ENCODE measurements around the gene TMCC1.
"Not testable (repeated sequence)": the region's sequence is repeated elsewhere in the genome, so short reads cannot be mapped to it uniquely, and the experiment has no call there.

Gene TMCC1

GRCh38 chr3:129701161-129701560, 192.3 kb downstream of the TMCC1 start:
- in situ Hi-C loops (cut with MboI; ENCODE audit: low sequenced_read_pairs, unreplicated experiment) = no loop called here
- DNase-seq (ENCODE audit: low spot score) = no peak
- TF ChIP-seq CTCF (IDR thresholded peaks at IDR 0.05; ENCODE audit: borderline replicate concordance, control extremely low read depth, extremely low read depth, insufficient read depth, missing control alignments) = no peak

GRCh38 chr3:129699612-129700011, 193.9 kb downstream of the TMCC1 start:
- no peak for TF ChIP-seq CTCF (IDR thresholded peaks at IDR 0.05; ENCODE audit: borderline replicate concordance, control extremely low read depth, extremely low read depth, insufficient read depth, missing control alignments)
- in situ Hi-C loops (cut with MboI; ENCODE audit: low sequenced_read_pairs, unreplicated experiment) = no loop called here
- DNase-seq (ENCODE audit: low spot score) = no peak

DNA sequence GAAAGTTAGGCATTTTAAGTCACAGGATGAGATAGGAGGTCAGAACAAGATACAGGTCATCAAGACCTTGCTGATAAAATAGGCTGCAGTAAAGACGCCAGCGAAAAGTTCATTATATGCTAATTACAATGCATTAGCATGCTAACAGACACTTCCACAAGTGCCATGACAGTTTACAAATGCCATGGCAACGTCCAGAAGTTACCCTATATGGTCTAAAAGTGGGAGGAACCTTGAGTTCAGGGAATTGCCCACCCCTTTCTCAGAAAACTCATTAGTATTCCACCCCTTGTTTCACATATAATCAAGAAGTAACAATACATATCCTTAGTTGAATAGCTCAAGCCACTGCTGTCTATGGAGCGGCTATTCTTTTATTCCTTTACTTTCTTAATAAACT, 194.3 kb downstream of the TMCC1 start:
- no peak for TF ChIP-seq CTCF (IDR thresholded peaks at IDR 0.05; ENCODE audit: borderline replicate concordance, control extremely low read depth, extremely low read depth, insufficient read depth, missing control alignments)
- DNase-seq (ENCODE audit: low spot score) = no peak
- in situ Hi-C loops (cut with MboI; ENCODE audit: low sequenced_read_pairs, unreplicated experiment) = no loop called here

GRCh38 chr3:129697229-129697969, 196.1 kb downstream of the TMCC1 start:
- no peak for DNase-seq (ENCODE audit: low spot score)
- in situ Hi-C loops (cut with MboI; ENCODE audit: low sequenced_read_pairs, unreplicated experiment) = no loop called here
- TF ChIP-seq CTCF (IDR thresholded peaks at IDR 0.05; ENCODE audit: borderline replicate concordance, control extremely low read depth, extremely low read depth, insufficient read depth, missing control alignments) = no peak

GRCh38 chr3:129696430-129696829, 197.1 kb downstream of the TMCC1 start:
- not testable (repeated sequence) for DNase-seq (ENCODE audit: low spot score)

GRCh38 chr3:129695230-129695629, 198.3 kb downstream of the TMCC1 start:
- no peak for DNase-seq (ENCODE audit: low spot score)
- no peak for TF ChIP-seq CTCF (IDR thresholded peaks at IDR 0.05; ENCODE audit: borderline replicate concordance, control extremely low read depth, extremely low read depth, insufficient read depth, missing control alignments)
- in situ Hi-C loops (cut with MboI; ENCODE audit: low sequenced_read_pairs, unreplicated experiment) = no loop called here

More at GRCh38 chr3:129696430-129696829, 197.1 kb downstream of the TMCC1 start:
- in situ Hi-C loops (cut with MboI; ENCODE audit: low sequenced_read_pairs, unreplicated experiment) = not testable (repeated sequence)

GRCh38 chr3:129694228-129694627, 199.3 kb downstream of the TMCC1 start:
- no peak for TF ChIP-seq CTCF (IDR thresholded peaks at IDR 0.05; ENCODE audit: borderline replicate concordance, control extremely low read depth, extremely low read depth, insufficient read depth, missing control alignments)
- in situ Hi-C loops (cut with MboI; ENCODE audit: low sequenced_read_pairs, unreplicated experiment) = no loop called here
- DNase-seq (ENCODE audit: low spot score) = no peak

Data from GM13976 (cell line).